NT2/D1 (cell line): ENCODE results near the gene ADORA1.

Experiments
- SUZ12 ChIP-seq: IDR thresholded peaks from 2 replicates; pipeline ENCODE4 v1.6.1; 2011; ENCODE audit not compliant: insufficient read length, insufficient read depth; ENCODE audit errors: extremely low read depth
- YY1 ChIP-seq: IDR thresholded peaks from 2 replicates; pipeline ENCODE4 v1.6.1; 2011; ENCODE audit not compliant: insufficient read length, insufficient read depth

DNA sequence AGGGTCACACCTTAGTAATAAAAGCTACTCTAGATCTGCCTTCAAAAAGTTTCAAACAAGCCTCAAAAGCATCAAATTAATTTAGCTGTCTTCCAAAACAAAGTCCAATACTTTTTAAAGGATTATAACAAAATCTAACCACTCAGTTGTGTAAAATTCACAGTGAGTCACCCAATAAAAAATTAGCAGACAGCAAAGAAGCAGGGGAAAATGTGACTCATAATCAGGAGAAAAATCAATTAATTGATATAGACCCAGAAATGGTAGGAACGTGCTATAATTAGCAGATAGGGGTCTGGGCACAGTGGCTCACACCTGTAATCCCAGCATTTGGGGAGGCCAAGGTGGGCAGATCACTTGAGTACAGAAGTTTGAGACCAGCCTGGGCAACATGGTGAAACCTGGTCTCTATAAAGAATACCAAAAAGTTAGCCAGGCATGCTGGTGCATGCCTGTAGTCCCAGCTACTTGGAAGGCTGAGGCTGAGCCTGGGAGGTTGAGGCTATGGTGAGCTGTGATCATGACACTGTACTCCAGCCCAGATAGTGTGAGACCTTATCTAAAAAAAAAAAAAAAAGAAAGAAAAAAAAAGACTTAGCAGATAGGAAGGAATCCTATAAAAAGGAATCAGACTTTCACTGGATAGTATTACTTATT is 33.6 kb upstream of the ADORA1 start:
- no peak for TF ChIP-seq YY1
- TF ChIP-seq SUZ12 = no peak
